KOPT-K1 (cell line): ENCODE measurements around the gene GABRB2.
"Not testable (repeated sequence)": the region's sequence is repeated elsewhere in the genome, so short reads cannot be mapped to it uniquely, and the experiment has no call there.

Source experiments
- H3K27ac ChIP-seq: fragments of 200-600 bp; sonication (generic); 2 replicates; pipeline ENCODE4 v1.5.1; 2016; ENCODE audit warnings: antibody characterized with exemption, mild to moderate bottlenecking, low read depth, low read length; ENCODE audit not compliant: poor library complexity, severe bottlenecking
- H3K36me3 ChIP-seq: fragments of 200-600 bp; sonication (generic); 2 replicates; pipeline ENCODE4 v1.5.1; 2017; ENCODE audit warnings: antibody characterized with exemption, mild to moderate bottlenecking, low read length, moderate library complexity; ENCODE audit not compliant: insufficient read depth
- H3K9me3 ChIP-seq: fragments of 200-600 bp; sonication (generic); 2 replicates; pipeline ENCODE4 v1.5.1; 2017; ENCODE audit warnings: antibody characterized with exemption, low read length, mild to moderate bottlenecking; ENCODE audit not compliant: insufficient read depth, poor library complexity, severe bottlenecking

Gene GABRB2

GRCh38 chr5:161530700-161531099, 15.8 kb downstream of the GABRB2 start:
- Histone ChIP-seq H3K36me3 (no peaks in the 10 kb centered on the region), H3K27ac (no peak overlapping the region), H3K9me3 (no peaks in the 10 kb centered on the region)

- Histone ChIP-seq H3K9me3 (no peaks in the 10 kb centered on the region), H3K36me3 (no peaks in the 10 kb centered on the region), H3K27ac (no peak overlapping the region)
These were observed 32.6 kb downstream of the GABRB2 start for GRCh38 chr5:161513942-161514341.

- H3K27ac ChIP-seq, result no peak overlapping the region
These were observed 38.9 kb downstream of the GABRB2 start for GRCh38 chr5:161507591-161507990.

DNA sequence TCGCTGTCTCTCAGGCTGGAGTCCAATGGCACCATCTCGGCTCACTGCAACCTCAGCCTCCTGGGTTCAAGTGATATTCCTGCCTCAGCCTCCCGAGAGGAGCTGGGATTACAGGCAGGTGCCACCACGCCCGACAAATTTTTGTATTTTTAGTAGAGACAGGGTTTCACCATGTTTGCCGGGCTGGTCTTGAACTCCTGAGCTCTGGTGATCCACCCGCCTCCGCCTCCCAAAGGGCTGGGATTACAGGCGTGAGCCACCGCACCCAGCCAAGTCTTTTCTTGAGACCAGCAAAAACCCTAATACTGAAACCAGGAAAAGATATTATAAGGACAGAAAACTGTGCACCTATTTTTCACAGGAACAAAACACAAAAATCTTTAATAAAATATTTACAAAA, 41.4 kb downstream of the GABRB2 start:
- H3K9me3 ChIP-seq, H3K36me3 ChIP-seq, H3K27ac ChIP-seq: not testable (repeated sequence)

More at GRCh38 chr5:161507591-161507990, 38.9 kb downstream of the GABRB2 start:
- H3K9me3 ChIP-seq, result no peaks in the 10 kb centered on the region
- H3K36me3 ChIP-seq, result no peaks in the 10 kb centered on the region

DNA sequence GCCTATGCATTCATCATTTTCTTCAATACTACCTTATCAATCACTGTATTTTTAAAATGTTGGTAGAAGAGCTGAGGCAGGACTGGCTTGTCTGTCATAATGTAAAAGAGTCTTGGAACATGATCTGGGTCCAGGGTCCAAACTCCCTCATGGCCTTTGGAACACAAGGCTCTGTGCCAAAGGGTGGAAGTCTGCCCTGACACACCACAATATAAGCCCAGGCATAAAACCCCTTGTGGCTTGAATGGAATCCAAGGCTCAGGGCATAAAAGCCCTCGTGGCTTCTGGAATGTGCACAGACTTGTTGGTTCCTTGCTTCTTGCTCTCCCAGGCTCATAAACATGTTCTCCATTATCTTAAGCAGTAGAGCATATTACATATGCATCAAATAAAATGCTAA, 48.0 kb downstream of the GABRB2 start:
- H3K27ac ChIP-seq, result no peak overlapping the region
- no peaks in the 10 kb centered on the region for H3K9me3 ChIP-seq
- H3K36me3 ChIP-seq, result no peaks in the 10 kb centered on the region

GRCh38 chr5:161483721-161484120, 62.8 kb downstream of the GABRB2 start:
- H3K36me3 ChIP-seq, result no peaks in the 10 kb centered on the region
- H3K9me3 ChIP-seq, result no peaks in the 10 kb centered on the region
- H3K27ac ChIP-seq, result no peak overlapping the region

- Histone ChIP-seq H3K27ac (no peak overlapping the region), H3K9me3 (no peaks in the 10 kb centered on the region), H3K36me3 (no peaks in the 10 kb centered on the region)
These were observed 64.6 kb downstream of the GABRB2 start for GRCh38 chr5:161481922-161482321.

GRCh38 chr5:161471211-161471950, 75.1 kb downstream of the GABRB2 start:
- no peaks in the 10 kb centered on the region for H3K9me3 ChIP-seq
- no peaks in the 10 kb centered on the region for H3K36me3 ChIP-seq
- H3K27ac ChIP-seq, result no peak overlapping the region

DNA sequence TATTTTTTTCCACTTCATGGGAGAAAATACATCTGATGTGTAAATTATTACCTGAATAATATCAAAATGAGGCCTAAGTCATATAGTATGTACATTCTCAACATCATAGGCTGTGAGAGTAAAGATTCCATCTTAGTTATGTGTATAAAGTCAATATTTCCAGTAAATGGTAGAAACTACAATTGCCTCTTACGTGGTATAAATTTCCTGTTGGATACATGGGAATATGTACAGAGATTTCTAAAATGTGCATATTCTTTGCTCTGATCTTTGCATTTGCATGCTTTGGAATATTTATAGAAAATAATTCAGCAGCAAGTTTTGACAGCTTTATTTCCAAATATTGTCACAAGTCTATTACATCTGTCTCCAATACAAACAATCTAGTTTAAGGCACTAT, 78.8 kb downstream of the GABRB2 start:
- Histone ChIP-seq H3K9me3 (no peaks in the 10 kb centered on the region), H3K27ac (no peak overlapping the region), H3K36me3 (no peaks in the 10 kb centered on the region)

- Histone ChIP-seq H3K36me3 (no peaks in the 10 kb centered on the region), H3K9me3 (no peaks in the 10 kb centered on the region), H3K27ac (no peak overlapping the region)
These were observed 85.8 kb downstream of the GABRB2 start for GRCh38 chr5:161460741-161461140.

DNA sequence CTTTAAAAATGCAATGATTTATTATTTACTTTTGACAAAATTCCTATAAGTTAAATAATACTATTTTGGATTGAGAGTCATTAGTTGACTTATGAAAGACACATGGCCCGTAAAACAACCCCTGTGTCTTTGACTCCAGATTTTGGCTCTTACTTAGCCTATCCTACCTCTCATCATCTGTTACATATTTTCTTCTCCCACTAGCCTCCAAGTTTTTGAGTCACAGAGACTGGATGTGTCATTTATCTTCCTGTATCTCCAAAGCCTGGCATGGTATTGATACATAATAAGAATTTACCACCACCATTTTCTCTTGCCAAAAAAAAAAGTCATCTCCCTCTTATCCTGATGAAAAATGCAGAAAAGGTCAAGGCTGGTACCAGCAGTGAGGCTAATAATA, 99.9 kb downstream of the GABRB2 start:
- H3K9me3 ChIP-seq, result no peaks in the 10 kb centered on the region
- no peaks in the 10 kb centered on the region for H3K36me3 ChIP-seq
- no peak overlapping the region for H3K27ac ChIP-seq

- no peaks in the 10 kb centered on the region for H3K9me3 ChIP-seq
- H3K36me3 ChIP-seq, result no peaks in the 10 kb centered on the region
- no peak overlapping the region for H3K27ac ChIP-seq
These were observed 104.1 kb downstream of the GABRB2 start for GRCh38 chr5:161442471-161442870.

DNA sequence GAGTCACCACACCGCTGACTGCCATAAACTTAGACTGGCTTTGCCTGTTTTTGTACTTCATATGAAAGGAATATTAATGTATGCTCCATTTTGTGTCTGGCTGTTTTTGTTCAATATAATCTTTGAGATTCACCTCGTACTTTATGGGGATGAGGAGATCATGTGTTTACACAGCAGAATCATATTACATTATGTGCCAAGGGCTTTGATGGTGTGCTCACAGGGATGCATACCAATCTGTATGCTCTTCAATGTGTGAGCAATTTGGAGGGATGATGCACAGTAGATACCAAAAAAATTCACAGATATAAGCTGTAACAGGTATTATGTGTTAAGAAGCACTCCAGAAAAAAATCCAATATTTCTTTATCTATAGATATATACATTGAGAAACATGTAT, 113.7 kb downstream of the GABRB2 start:
- Histone ChIP-seq H3K36me3 (no peaks in the 10 kb centered on the region), H3K27ac (no peak overlapping the region), H3K9me3 (no peaks in the 10 kb centered on the region)

DNA sequence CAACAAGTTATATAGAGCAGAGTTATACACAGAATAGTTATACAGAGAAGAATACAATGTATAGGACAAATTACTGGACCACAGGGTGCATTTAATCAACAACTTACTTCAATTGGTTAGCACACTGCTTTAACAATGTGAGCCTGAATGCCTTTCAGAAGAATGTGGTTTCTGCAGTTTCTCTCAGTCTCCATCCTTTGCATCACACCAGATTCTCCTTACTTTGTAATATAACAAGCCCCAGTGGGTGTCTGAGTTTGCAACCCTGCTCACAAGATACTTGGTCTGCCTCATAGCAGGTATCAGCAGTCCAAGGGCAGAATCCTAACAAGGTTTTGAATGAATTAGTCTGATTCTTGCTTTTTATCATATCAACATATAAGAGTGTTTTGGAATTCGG, 114.6 kb downstream of the GABRB2 start:
- no peaks in the 10 kb centered on the region for H3K36me3 ChIP-seq
- H3K27ac ChIP-seq, result no peak overlapping the region
- H3K9me3 ChIP-seq, result no peaks in the 10 kb centered on the region

DNA sequence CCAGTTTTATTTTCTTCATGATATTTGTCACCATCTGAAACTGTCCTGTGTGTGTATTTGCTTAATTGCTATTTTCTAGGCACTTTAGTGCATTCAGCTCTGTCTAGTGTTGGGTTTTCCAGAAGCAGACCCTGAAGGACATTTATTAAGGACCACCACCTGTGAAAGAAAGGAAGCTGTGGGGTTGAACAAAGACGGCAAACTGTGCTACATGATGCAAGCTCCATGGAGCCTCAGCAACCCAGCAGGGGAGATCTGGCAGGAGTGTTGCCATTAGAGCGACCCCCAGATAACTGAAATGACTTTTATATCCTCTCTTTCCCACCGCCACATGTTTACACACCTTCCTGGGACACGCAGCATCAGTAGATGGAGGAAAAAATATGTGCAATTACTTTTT, 125.5 kb downstream of the GABRB2 start:
- Histone ChIP-seq H3K9me3 (no peaks in the 10 kb centered on the region), H3K27ac (no peak overlapping the region), H3K36me3 (no peaks in the 10 kb centered on the region)

DNA sequence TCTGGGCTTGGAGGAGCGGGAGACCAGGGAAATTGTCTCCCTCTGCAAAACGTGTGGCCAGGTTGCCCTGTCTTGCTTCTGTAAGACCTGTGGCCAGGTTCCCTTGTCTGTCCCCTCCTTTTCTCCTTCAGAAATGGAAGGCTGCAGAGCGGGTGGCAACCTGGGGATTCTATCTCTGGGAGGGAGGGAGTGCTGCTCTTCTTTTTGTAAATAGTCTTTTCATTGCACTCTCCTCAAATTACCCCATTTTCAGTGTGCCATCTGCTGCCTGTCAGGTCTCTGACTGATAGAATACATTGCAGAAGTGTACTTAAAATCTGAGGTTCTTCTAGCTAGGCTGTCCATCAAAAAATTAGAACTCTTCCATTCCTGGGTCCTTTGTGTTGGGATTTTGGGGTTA, 126.0 kb downstream of the GABRB2 start:
- no peaks in the 10 kb centered on the region for H3K36me3 ChIP-seq
- H3K9me3 ChIP-seq, result no peaks in the 10 kb centered on the region
- no peak overlapping the region for H3K27ac ChIP-seq
